ENCODE measurements around the gene TNFRSF14. TPM values are rescaled to one million over a fixed set of nuclear protein-coding genes. Genes with fewer than 3 reads are reported as not detected.
"Not testable (repeated sequence)": the region's sequence is repeated elsewhere in the genome, so short reads cannot be mapped to it uniquely, and the experiment has no call there.

TNFRSF14 gene
- total RNA-seq, 1 donor: 127 TPM

- H3K4me3 ChIP-seq (ENCODE audit: low read length): no peak overlapping the region
- no peaks in the 10 kb centered on the region for H3K9me3 ChIP-seq (ENCODE audit: low read depth, low read length)
- peaks cover 18% of the 10 kb centered on the region for H3K4me1 ChIP-seq (ENCODE audit: insufficient read depth, low read length)
- H3K27me3 ChIP-seq (ENCODE audit: insufficient read depth, low read length): no peaks in the 10 kb centered on the region
Observed at GRCh38 chr1:2561898-2562895, 6.0 kb downstream of the TNFRSF14 start.

GRCh38 chr1:2563205-2563604, 7.0 kb downstream of the TNFRSF14 start:
- no peaks in the 10 kb centered on the region for H3K9me3 ChIP-seq (ENCODE audit: low read depth, low read length)
- no peak overlapping the region for H3K4me3 ChIP-seq (ENCODE audit: low read length)
- no peaks in the 10 kb centered on the region for H3K27me3 ChIP-seq (ENCODE audit: insufficient read depth, low read length)
- peaks cover 8% of the 10 kb centered on the region for H3K4me1 ChIP-seq (ENCODE audit: insufficient read depth, low read length)

- Histone ChIP-seq H3K4me3 (ENCODE audit: low read length) (no peak overlapping the region), H3K4me1 (ENCODE audit: insufficient read depth, low read length) (no peaks in the 10 kb centered on the region), H3K27me3 (ENCODE audit: insufficient read depth, low read length) (no peaks in the 10 kb centered on the region), H3K9me3 (ENCODE audit: low read depth, low read length) (no peaks in the 10 kb centered on the region)
Observed at GRCh38 chr1:2564006-2564814, 8.0 kb downstream of the TNFRSF14 start.

- Histone ChIP-seq H3K4me1 (ENCODE audit: insufficient read depth, low read length) (no peaks in the 10 kb centered on the region), H3K9me3 (ENCODE audit: low read depth, low read length) (no peaks in the 10 kb centered on the region), H3K27me3 (ENCODE audit: insufficient read depth, low read length) (no peaks in the 10 kb centered on the region), H3K4me3 (ENCODE audit: low read length) (no peak overlapping the region)
Observed at GRCh38 chr1:2564815-2565374, 8.7 kb downstream of the TNFRSF14 start.

- H3K9me3 ChIP-seq (ENCODE audit: low read depth, low read length): no peaks in the 10 kb centered on the region
- H3K4me1 ChIP-seq (ENCODE audit: insufficient read depth, low read length): no peaks in the 10 kb centered on the region
- no peaks in the 10 kb centered on the region for H3K27me3 ChIP-seq (ENCODE audit: insufficient read depth, low read length)
- H3K4me3 ChIP-seq (ENCODE audit: low read length): no peak overlapping the region
Observed at GRCh38 chr1:2566101-2567045, 10.2 kb downstream of the TNFRSF14 start.

GRCh38 chr1:2567083-2567679, 11.0 kb downstream of the TNFRSF14 start:
- Histone ChIP-seq H3K4me1 (ENCODE audit: insufficient read depth, low read length) (no peaks in the 10 kb centered on the region), H3K27me3 (ENCODE audit: insufficient read depth, low read length) (no peaks in the 10 kb centered on the region), H3K9me3 (ENCODE audit: low read depth, low read length) (no peaks in the 10 kb centered on the region), H3K4me3 (ENCODE audit: low read length) (no peak overlapping the region)

GRCh38 chr1:2568187-2568816, 12.1 kb downstream of the TNFRSF14 start:
- not testable (repeated sequence) for H3K4me3 ChIP-seq (ENCODE audit: low read length); H3K4me1 ChIP-seq (ENCODE audit: insufficient read depth, low read length); H3K9me3 ChIP-seq (ENCODE audit: low read depth, low read length); H3K27me3 ChIP-seq (ENCODE audit: insufficient read depth, low read length)

GRCh38 chr1:2569060-2569459, 12.9 kb downstream of the TNFRSF14 start:
- Histone ChIP-seq H3K4me3 (ENCODE audit: low read length) (no peak overlapping the region), H3K27me3 (ENCODE audit: insufficient read depth, low read length) (no peaks in the 10 kb centered on the region), H3K9me3 (ENCODE audit: low read depth, low read length) (no peaks in the 10 kb centered on the region), H3K4me1 (ENCODE audit: insufficient read depth, low read length) (no peaks in the 10 kb centered on the region)

GRCh38 chr1:2569703-2570102, 13.5 kb downstream of the TNFRSF14 start:
- not testable (repeated sequence) for H3K9me3 ChIP-seq (ENCODE audit: low read depth, low read length); H3K27me3 ChIP-seq (ENCODE audit: insufficient read depth, low read length); H3K4me3 ChIP-seq (ENCODE audit: low read length); H3K4me1 ChIP-seq (ENCODE audit: insufficient read depth, low read length)

- Histone ChIP-seq H3K9me3 (ENCODE audit: low read depth, low read length) (no peaks in the 10 kb centered on the region), H3K4me1 (ENCODE audit: insufficient read depth, low read length) (no peaks in the 10 kb centered on the region), H3K4me3 (ENCODE audit: low read length) (no peak overlapping the region), H3K27me3 (ENCODE audit: insufficient read depth, low read length) (no peaks in the 10 kb centered on the region)
Observed at GRCh38 chr1:2570332-2570731, 14.2 kb downstream of the TNFRSF14 start.

- H3K27me3 ChIP-seq (ENCODE audit: insufficient read depth, low read length): no peaks in the 10 kb centered on the region
- no peak overlapping the region for H3K4me3 ChIP-seq (ENCODE audit: low read length)
- peaks cover 10% of the 10 kb centered on the region for H3K4me1 ChIP-seq (ENCODE audit: insufficient read depth, low read length)
- no peaks in the 10 kb centered on the region for H3K9me3 ChIP-seq (ENCODE audit: low read depth, low read length)
Observed at GRCh38 chr1:2571348-2571747, 15.2 kb downstream of the TNFRSF14 start.

GRCh38 chr1:2573250-2573920, 17.2 kb downstream of the TNFRSF14 start:
- Histone ChIP-seq H3K27me3 (ENCODE audit: insufficient read depth, low read length) (no peaks in the 10 kb centered on the region), H3K9me3 (ENCODE audit: low read depth, low read length) (no peaks in the 10 kb centered on the region), H3K4me1 (ENCODE audit: insufficient read depth, low read length) (peaks cover 30% of the 10 kb centered on the region), H3K4me3 (ENCODE audit: low read length) (no peak overlapping the region)

- Histone ChIP-seq H3K4me3 (ENCODE audit: low read length) (no peak overlapping the region), H3K4me1 (ENCODE audit: insufficient read depth, low read length) (peaks cover 40% of the 10 kb centered on the region), H3K9me3 (ENCODE audit: low read depth, low read length) (no peaks in the 10 kb centered on the region), H3K27me3 (ENCODE audit: insufficient read depth, low read length) (no peaks in the 10 kb centered on the region)
Observed at GRCh38 chr1:2574350-2574749, 18.2 kb downstream of the TNFRSF14 start.

Data from mononuclear cell (primary cell).